KOPT-K1 (cell line): ENCODE measurements around the gene VWA7.

ENCODE experiments used
- H3K27ac ChIP-seq: fragments of 200-600 bp; sonication (generic); 2 replicates; pipeline ENCODE4 v1.5.1; 2016; ENCODE audit warnings: antibody characterized with exemption, mild to moderate bottlenecking, low read depth, low read length; ENCODE audit not compliant: poor library complexity, severe bottlenecking
- H3K36me3 ChIP-seq: fragments of 200-600 bp; sonication (generic); 2 replicates; pipeline ENCODE4 v1.5.1; 2017; ENCODE audit warnings: antibody characterized with exemption, mild to moderate bottlenecking, low read length, moderate library complexity; ENCODE audit not compliant: insufficient read depth
- H3K9me3 ChIP-seq: fragments of 200-600 bp; sonication (generic); 2 replicates; pipeline ENCODE4 v1.5.1; 2017; ENCODE audit warnings: antibody characterized with exemption, low read length, mild to moderate bottlenecking; ENCODE audit not compliant: insufficient read depth, poor library complexity, severe bottlenecking

Gene VWA7

GRCh38 chr6:31758281-31758680 lies 18.8 kb downstream of the VWA7 start:
- Histone ChIP-seq H3K9me3 (no peaks in the 10 kb centered on the region), H3K36me3 (peaks cover 60% of the 10 kb centered on the region), H3K27ac (no peak overlapping the region)

GRCh38 chr6:31752739-31753319 lies 24.3 kb downstream of the VWA7 start:
- Histone ChIP-seq H3K36me3 (peaks cover 38% of the 10 kb centered on the region), H3K27ac (no peak overlapping the region), H3K9me3 (no peaks in the 10 kb centered on the region)

GRCh38 chr6:31750411-31751022 lies 26.6 kb downstream of the VWA7 start:
- H3K27ac ChIP-seq = no peak overlapping the region

GRCh38 chr6:31749301-31750036 lies 27.7 kb downstream of the VWA7 start:
- Histone ChIP-seq H3K36me3 (peaks cover 65% of the 10 kb centered on the region), H3K27ac (no peak overlapping the region)

More at GRCh38 chr6:31750411-31751022, 26.6 kb downstream of the VWA7 start:
- Histone ChIP-seq H3K36me3 (peaks cover 55% of the 10 kb centered on the region), H3K9me3 (no peaks in the 10 kb centered on the region)

GRCh38 chr6:31744422-31744821 lies 32.7 kb downstream of the VWA7 start:
- H3K27ac ChIP-seq = no peak overlapping the region
- no peaks in the 10 kb centered on the region for H3K9me3 ChIP-seq
- H3K36me3 ChIP-seq = peaks cover 81% of the 10 kb centered on the region

More at GRCh38 chr6:31749301-31750036, 27.7 kb downstream of the VWA7 start:
- no peaks in the 10 kb centered on the region for H3K9me3 ChIP-seq

- H3K36me3 ChIP-seq = peaks cover 65% of the 10 kb centered on the region
- no peaks in the 10 kb centered on the region for H3K9me3 ChIP-seq
- no peak overlapping the region for H3K27ac ChIP-seq
Measured at GRCh38 chr6:31742894-31743293, 34.2 kb downstream of the VWA7 start.

GRCh38 chr6:31741815-31742214 lies 35.3 kb downstream of the VWA7 start:
- peak overlapping the region; percentile 98 for H3K27ac ChIP-seq
- H3K36me3 ChIP-seq = peaks cover 55% of the 10 kb centered on the region

GRCh38 chr6:31740397-31741223 lies 36.5 kb downstream of the VWA7 start:
- Histone ChIP-seq H3K36me3 (peaks cover 46% of the 10 kb centered on the region), H3K27ac (peak overlapping the region; percentile 98), H3K9me3 (no peaks in the 10 kb centered on the region)

More at GRCh38 chr6:31741815-31742214, 35.3 kb downstream of the VWA7 start:
- no peaks in the 10 kb centered on the region for H3K9me3 ChIP-seq

- Histone ChIP-seq H3K36me3 (peaks cover 38% of the 10 kb centered on the region), H3K9me3 (no peaks in the 10 kb centered on the region), H3K27ac (peak within 1 kb of the TSS; percentile 98)
Measured at GRCh38 chr6:31739639-31740396, 37.3 kb downstream of the VWA7 start, which contains the start of gene MSH5. MSH5 (plus strand) TSS chr6:31740005; CDS start chr6:31740467, 462 bp downstream.

- peak overlapping the region; percentile 98 for H3K27ac ChIP-seq
- H3K9me3 ChIP-seq = no peaks in the 10 kb centered on the region
- H3K36me3 ChIP-seq = peaks cover 35% of the 10 kb centered on the region
Measured at GRCh38 chr6:31737991-31738979, 38.8 kb downstream of the VWA7 start.

- Histone ChIP-seq H3K9me3 (no peaks in the 10 kb centered on the region), H3K27ac (peak overlapping the region; percentile 98), H3K36me3 (peaks cover 35% of the 10 kb centered on the region)
Measured at GRCh38 chr6:31737315-31737990, 39.7 kb downstream of the VWA7 start.

- Histone ChIP-seq H3K36me3 (peaks cover 35% of the 10 kb centered on the region), H3K27ac (peak overlapping the region; percentile 98), H3K9me3 (no peaks in the 10 kb centered on the region)
Measured at GRCh38 chr6:31736768-31737314, 40.3 kb downstream of the VWA7 start.
